WTC11 (cell line): ENCODE results near the gene VWA7. TPM values are rescaled to one million over a fixed set of nuclear protein-coding genes. Genes with fewer than 3 reads are reported as not detected.

Experiments used
- ATAC-seq: fragments of 200-7000 bp; cut with Tn5 transposase; 2 replicates; pipeline ENCODE4 v1.10.0; 2021; ENCODE audit warnings: mild to moderate bottlenecking, moderate library complexity
- CTCF ChIA-PET: fragments of 300-600 bp; sonication (Branson Sonifier 250); formaldehyde crosslinking; loops from one replicate; lab custom pipeline; 2021; ENCODE audit warnings: antibody characterized with exemption; lab: Charles Lee
- POLR2A ChIA-PET: fragments of 350-600 bp; sonication (Branson Sonifier 250); formaldehyde crosslinking; loops from one replicate; lab custom pipeline; 2021; ENCODE audit warnings: antibody characterized with exemption; lab: Charles Lee
- DNase-seq: peaks from one replicate; pipeline ENCODE4 v3.0.0; 2021; ENCODE audit warnings: low spot score
- H3K27ac Mint-ChIP-seq: 2 replicates; pipeline ENCODE4 v1.8.0; 2021; ENCODE audit warnings: mixed read lengths
- H3K27me3 Mint-ChIP-seq: 2 replicates; pipeline ENCODE4 v1.8.0; 2021; ENCODE audit warnings: low read depth, mild to moderate bottlenecking, moderate library complexity, mixed read lengths
- H3K36me3 Mint-ChIP-seq: 2 replicates; pipeline ENCODE4 v1.8.0; 2021; ENCODE audit warnings: mixed read lengths
- H3K4me1 Mint-ChIP-seq: 2 replicates; pipeline ENCODE4 v1.8.0; 2022; ENCODE audit warnings: mixed read lengths
- H3K4me3 Mint-ChIP-seq: 2 replicates; pipeline ENCODE4 v1.8.0; 2021; ENCODE audit warnings: mild to moderate bottlenecking, moderate library complexity, mixed read lengths
- H3K9me3 Mint-ChIP-seq: 2 replicates; pipeline ENCODE4 v1.8.0; 2021; ENCODE audit warnings: mixed read lengths
- ATF1 ChIP-seq: sonication (generic); formaldehyde crosslinking; IDR thresholded peaks from 2 replicates; pipeline ENCODE4 v1.8.1; 2023; ENCODE audit warnings: mild to moderate bottlenecking, moderate library complexity, missing genetic modification reagents
- CBFB ChIP-seq: sonication (generic); formaldehyde crosslinking; IDR thresholded peaks from 2 replicates; pipeline ENCODE4 v1.8.1; 2022; ENCODE audit warnings: mild to moderate bottlenecking, low read depth, missing genetic modification reagents
- CREM ChIP-seq: sonication (generic); formaldehyde crosslinking; IDR thresholded peaks from 2 replicates; pipeline ENCODE4 v1.8.1; 2022; ENCODE audit warnings: mild to moderate bottlenecking, missing genetic modification reagents, moderate library complexity
- ESRRA ChIP-seq: sonication (generic); formaldehyde crosslinking; IDR thresholded peaks from 2 replicates; pipeline ENCODE4 v1.8.1; 2022; ENCODE audit warnings: mild to moderate bottlenecking, missing genetic modification reagents, borderline replicate concordance
- FOXK1 ChIP-seq: sonication (generic); formaldehyde crosslinking; IDR thresholded peaks from 2 replicates; pipeline ENCODE4 v1.8.0; 2022; ENCODE audit warnings: mild to moderate bottlenecking, moderate library complexity, missing genetic modification reagents
- HMGA2 ChIP-seq: fragments of 250-450 bp; sonication (Bioruptor Pico); IDR thresholded peaks from 2 replicates; pipeline ENCODE4 v1.4.0; 2021; ENCODE audit warnings: mild to moderate bottlenecking, moderate library complexity
- IRF2 ChIP-seq: sonication (generic); formaldehyde crosslinking; IDR thresholded peaks from 2 replicates; pipeline ENCODE4 v1.8.0; 2022; ENCODE audit warnings: low read depth, missing genetic modification reagents, borderline replicate concordance
- JAZF1 ChIP-seq: fragments of 250-450 bp; sonication (Bioruptor Pico); IDR thresholded peaks from 2 replicates; pipeline ENCODE4 v1.9.0; 2021; ENCODE audit warnings: moderate library complexity, mild to moderate bottlenecking, inconsistent platforms
- MYBL2 ChIP-seq: sonication (generic); formaldehyde crosslinking; IDR thresholded peaks from 2 replicates; pipeline ENCODE4 v1.8.1; 2023; ENCODE audit warnings: mild to moderate bottlenecking, moderate library complexity, missing genetic modification reagents
- NFATC4 ChIP-seq: fragments of 250-450 bp; sonication (Bioruptor Pico); IDR thresholded peaks from 2 replicates; pipeline ENCODE4 v1.9.0; 2021; ENCODE audit warnings: mild to moderate bottlenecking
- PRRX2 ChIP-seq: fragments of 250-450 bp; sonication (Bioruptor Pico); IDR thresholded peaks from 2 replicates; pipeline ENCODE4 v1.8.0; 2021; ENCODE audit warnings: mild to moderate bottlenecking
- RELA ChIP-seq: sonication (generic); formaldehyde crosslinking; IDR thresholded peaks from 2 replicates; pipeline ENCODE4 v1.8.1; 2022; ENCODE audit warnings: missing genetic modification reagents, mild to moderate bottlenecking, borderline replicate concordance
- SMAD3 ChIP-seq: sonication (generic); formaldehyde crosslinking; IDR thresholded peaks from 2 replicates; pipeline ENCODE4 v1.8.0; 2022; ENCODE audit warnings: missing genetic modification reagents, mild to moderate bottlenecking, borderline replicate concordance
- SP1 ChIP-seq: sonication (generic); formaldehyde crosslinking; conservative IDR thresholded peaks from 2 replicates; pipeline ENCODE4 v1.8.1; 2022; ENCODE audit warnings: missing genetic modification reagents
- ZNF138 ChIP-seq: sonication (generic); formaldehyde crosslinking; conservative IDR thresholded peaks from 2 replicates; pipeline ENCODE4 v1.8.1; 2022; ENCODE audit warnings: mild to moderate bottlenecking, moderate library complexity, missing genetic modification reagents
- ZNF317 ChIP-seq: sonication (generic); formaldehyde crosslinking; IDR thresholded peaks from 2 replicates; pipeline ENCODE4 v1.8.1; 2023; ENCODE audit warnings: low read depth, mild to moderate bottlenecking, moderate library complexity, missing genetic modification reagents, borderline replicate concordance
- ZNF396 ChIP-seq: fragments of 250-450 bp; sonication (Bioruptor Pico); IDR thresholded peaks from 2 replicates; pipeline ENCODE4 v1.8.0; 2021; ENCODE audit warnings: mild to moderate bottlenecking, moderate library complexity, borderline replicate concordance
- ZNF416 ChIP-seq: fragments of 250-450 bp; sonication (Bioruptor Pico); IDR thresholded peaks from 2 replicates; pipeline ENCODE4 v1.9.0; 2021; ENCODE audit warnings: mild to moderate bottlenecking, inconsistent platforms
- total RNA-seq: library from RNA; stranded (reverse); gene quantifications from 3 replicates; pipeline ENCODE4 v1.2.3, GENCODE V29; 2021
- TF ChIP-seq, protein P1 (sequence below): sonication (generic); formaldehyde crosslinking; IDR thresholded peaks from 2 replicates; pipeline ENCODE4 v1.8.0; 2022; ENCODE audit warnings: mild to moderate bottlenecking, missing genetic modification reagents
- TF ChIP-seq, protein P2 (sequence below): fragments of 200-600 bp; IDR thresholded peaks from 2 replicates; pipeline ENCODE4 v1.8.0; 2022; ENCODE audit warnings: antibody characterized with exemption
- TF ChIP-seq, protein P3 (sequence below): fragments of 250-450 bp; sonication (Bioruptor Pico); conservative IDR thresholded peaks from 2 replicates; pipeline ENCODE4 v1.9.0; 2021; ENCODE audit warnings: mild to moderate bottlenecking
- TF ChIP-seq, protein P4 (sequence below): sonication (generic); formaldehyde crosslinking; IDR thresholded peaks from 2 replicates; pipeline ENCODE4 v1.8.1; 2023; ENCODE audit warnings: mild to moderate bottlenecking, moderate library complexity, missing genetic modification reagents
- TF ChIP-seq, protein P5 (sequence below): sonication (generic); formaldehyde crosslinking; IDR thresholded peaks from 2 replicates; pipeline ENCODE4 v1.8.1; 2022; ENCODE audit warnings: mild to moderate bottlenecking, missing genetic modification reagents, moderate library complexity, borderline replicate concordance
- TF ChIP-seq, protein P6 (sequence below): fragments of 250-450 bp; sonication (Bioruptor Pico); IDR thresholded peaks from 2 replicates; pipeline ENCODE4 v1.9.0; 2021; ENCODE audit warnings: mild to moderate bottlenecking
- TF ChIP-seq, protein P7 (sequence below): sonication (generic); formaldehyde crosslinking; IDR thresholded peaks from 2 replicates; pipeline ENCODE4 v1.8.1; 2022; ENCODE audit warnings: mild to moderate bottlenecking, moderate library complexity, missing genetic modification reagents
- TF ChIP-seq, protein P8 (sequence below): fragments of 250-450 bp; sonication (Bioruptor Pico); IDR thresholded peaks from 2 replicates; pipeline ENCODE4 v2.1.2; 2022; ENCODE audit warnings: mild to moderate bottlenecking, moderate library complexity

VWA7 gene
- total RNA-seq, 1 experiment from 2014 or later: 1.8 TPM

DNA sequence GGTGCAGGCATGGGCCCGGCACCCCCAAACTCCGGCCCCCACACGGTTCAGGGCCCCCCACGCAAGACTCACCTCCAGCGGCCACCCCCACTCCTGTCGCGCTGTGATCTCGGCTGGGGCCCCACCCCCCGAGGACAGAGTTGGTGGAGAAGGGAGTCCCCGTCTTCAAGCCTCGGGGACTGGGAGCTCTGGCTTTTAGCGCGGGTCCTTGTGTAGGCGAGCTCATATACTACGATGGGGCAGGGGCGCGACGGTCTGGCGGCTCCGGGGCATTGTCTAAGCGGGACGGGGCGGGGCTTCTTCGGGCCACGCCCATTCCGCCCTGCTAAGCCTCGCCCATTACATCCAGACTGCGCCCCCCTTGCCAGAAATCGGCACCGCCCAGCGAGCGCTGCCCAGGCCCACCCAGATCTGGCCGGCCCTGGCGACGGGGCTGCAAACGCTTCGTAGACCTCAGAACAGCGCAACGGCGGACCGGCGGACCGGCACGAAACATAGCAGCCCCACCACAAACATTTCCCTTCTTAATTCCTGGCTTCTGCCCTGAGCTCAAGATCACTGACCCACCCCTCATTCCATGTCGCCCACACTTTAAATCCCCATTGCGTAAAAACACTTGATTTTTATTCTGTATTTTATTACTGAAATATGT lies 47.0 kb downstream of the VWA7 start:
- H3K27me3 Mint-ChIP-seq: no peaks in the 10 kb centered on the region
- H3K27ac Mint-ChIP-seq: peak overlapping the region; percentile 98
- ATAC-seq (peak; percentile 75), DNase-seq (peak; percentile 95)
- CTCF ChIA-PET: interaction anchor here (0.6 to 4.0 kb wide), 41 partner anchors 7 to 318 kb away, joined by 3 to 66 read pairs (median 5); partner anchors contain the start of genes ABHD16A, BAG6, C6orf47 and DDX39B
- H3K4me1 Mint-ChIP-seq: peaks cover 21% of the 10 kb centered on the region
- H3K36me3 Mint-ChIP-seq: peaks cover 37% of the 10 kb centered on the region
- POLR2A ChIA-PET: interaction anchor here (0.6 to 3.6 kb wide), 13 partner anchors 9 to 189 kb away, joined by 3 to 32 read pairs (median 5); partner anchors contain the start of genes BAG6, C6orf47, DDX39B and GPANK1
- H3K9me3 Mint-ChIP-seq: no peaks in the 10 kb centered on the region
- H3K4me3 Mint-ChIP-seq: peak overlapping the region; percentile 93
- TF ChIP-seq MYBL2 (CRISPR knock-in tag) (0 out of 2 replicates have a peak, but pooled peaks have one; percentile 70), HMGA2 (no peak), ATF1 (CRISPR knock-in tag) (0 out of 2 replicates have a peak, but pooled peaks have one; percentile 35), ZNF396 (CRISPR knock-in tag) (no peak), NFATC4 (CRISPR knock-in tag) (0 out of 2 replicates have a peak, but pooled peaks have one; percentile 0), RELA (CRISPR knock-in tag) (peak; percentile 59; the same call in 1 of the 2 replicates), ZNF138 (CRISPR knock-in tag) (no peak), ESRRA (CRISPR knock-in tag) (0 out of 2 replicates have a peak, but pooled peaks have one; percentile 57), FOXK1 (CRISPR knock-in tag) (peak; percentile 55; the same call in 1 of the 2 replicates), SP1 (CRISPR knock-in tag) (peak; percentile 92), CREM (CRISPR knock-in tag) (no peak), SMAD3 (CRISPR knock-in tag) (peak; percentile 58; the same call in 1 of the 2 replicates), IRF2 (CRISPR knock-in tag) (no peak), CBFB (no peak), JAZF1 (CRISPR knock-in tag) (no peak), ZNF317 (CRISPR knock-in tag) (no peak), ZNF416 (0 out of 2 replicates have a peak, but pooled peaks have one; percentile 14), PRRX2 (CRISPR knock-in tag) (peak; percentile 71; the same call in 1 of the 2 replicates)
- TF ChIP-seq, protein P1, sequence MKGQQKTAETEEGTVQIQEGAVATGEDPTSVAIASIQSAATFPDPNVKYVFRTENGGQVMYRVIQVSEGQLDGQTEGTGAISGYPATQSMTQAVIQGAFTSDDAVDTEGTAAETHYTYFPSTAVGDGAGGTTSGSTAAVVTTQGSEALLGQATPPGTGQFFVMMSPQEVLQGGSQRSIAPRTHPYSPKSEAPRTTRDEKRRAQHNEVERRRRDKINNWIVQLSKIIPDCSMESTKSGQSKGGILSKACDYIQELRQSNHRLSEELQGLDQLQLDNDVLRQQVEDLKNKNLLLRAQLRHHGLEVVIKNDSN (CRISPR knock-in tag): no peak; the same call in 1 of the 2 replicates
- TF ChIP-seq, protein P2, sequence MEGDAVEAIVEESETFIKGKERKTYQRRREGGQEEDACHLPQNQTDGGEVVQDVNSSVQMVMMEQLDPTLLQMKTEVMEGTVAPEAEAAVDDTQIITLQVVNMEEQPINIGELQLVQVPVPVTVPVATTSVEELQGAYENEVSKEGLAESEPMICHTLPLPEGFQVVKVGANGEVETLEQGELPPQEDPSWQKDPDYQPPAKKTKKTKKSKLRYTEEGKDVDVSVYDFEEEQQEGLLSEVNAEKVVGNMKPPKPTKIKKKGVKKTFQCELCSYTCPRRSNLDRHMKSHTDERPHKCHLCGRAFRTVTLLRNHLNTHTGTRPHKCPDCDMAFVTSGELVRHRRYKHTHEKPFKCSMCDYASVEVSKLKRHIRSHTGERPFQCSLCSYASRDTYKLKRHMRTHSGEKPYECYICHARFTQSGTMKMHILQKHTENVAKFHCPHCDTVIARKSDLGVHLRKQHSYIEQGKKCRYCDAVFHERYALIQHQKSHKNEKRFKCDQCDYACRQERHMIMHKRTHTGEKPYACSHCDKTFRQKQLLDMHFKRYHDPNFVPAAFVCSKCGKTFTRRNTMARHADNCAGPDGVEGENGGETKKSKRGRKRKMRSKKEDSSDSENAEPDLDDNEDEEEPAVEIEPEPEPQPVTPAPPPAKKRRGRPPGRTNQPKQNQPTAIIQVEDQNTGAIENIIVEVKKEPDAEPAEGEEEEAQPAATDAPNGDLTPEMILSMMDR: no peak
- TF ChIP-seq, protein P3, sequence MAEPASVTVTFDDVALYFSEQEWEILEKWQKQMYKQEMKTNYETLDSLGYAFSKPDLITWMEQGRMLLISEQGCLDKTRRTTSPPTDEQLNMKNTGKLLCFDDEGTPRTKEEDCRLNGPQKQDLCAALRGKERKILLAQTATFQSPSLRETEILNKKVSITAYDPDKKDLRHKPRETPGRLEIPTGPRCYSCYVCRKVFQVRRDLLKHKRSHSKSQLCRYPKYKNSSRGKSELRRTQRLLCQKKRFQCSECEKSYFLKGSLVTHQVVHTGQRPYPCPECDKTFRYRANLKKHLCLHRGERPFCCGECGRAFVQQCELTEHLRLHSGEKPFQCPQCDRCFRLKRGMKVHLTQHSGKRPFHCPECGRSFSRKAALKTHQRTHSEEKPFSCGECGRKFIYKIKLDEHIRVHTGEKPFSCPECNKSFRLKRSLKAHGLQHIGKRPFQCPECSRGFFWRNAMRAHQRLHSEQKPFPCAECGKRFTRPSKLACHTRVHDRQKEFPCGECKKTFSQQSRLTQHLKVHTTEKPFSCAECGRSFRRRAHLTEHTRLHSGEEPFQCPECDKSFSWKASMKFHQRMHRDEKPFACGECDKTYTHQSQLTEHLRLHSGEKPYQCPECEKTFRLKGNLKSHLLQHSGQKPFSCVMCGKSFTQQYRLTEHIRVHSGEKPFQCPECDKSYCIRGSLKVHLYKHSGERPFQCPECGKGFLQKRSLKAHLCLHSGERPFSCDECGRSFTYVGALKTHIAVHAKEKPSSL (CRISPR knock-in tag): no peak; the same call in 1 of the 2 replicates
- TF ChIP-seq, protein P4, sequence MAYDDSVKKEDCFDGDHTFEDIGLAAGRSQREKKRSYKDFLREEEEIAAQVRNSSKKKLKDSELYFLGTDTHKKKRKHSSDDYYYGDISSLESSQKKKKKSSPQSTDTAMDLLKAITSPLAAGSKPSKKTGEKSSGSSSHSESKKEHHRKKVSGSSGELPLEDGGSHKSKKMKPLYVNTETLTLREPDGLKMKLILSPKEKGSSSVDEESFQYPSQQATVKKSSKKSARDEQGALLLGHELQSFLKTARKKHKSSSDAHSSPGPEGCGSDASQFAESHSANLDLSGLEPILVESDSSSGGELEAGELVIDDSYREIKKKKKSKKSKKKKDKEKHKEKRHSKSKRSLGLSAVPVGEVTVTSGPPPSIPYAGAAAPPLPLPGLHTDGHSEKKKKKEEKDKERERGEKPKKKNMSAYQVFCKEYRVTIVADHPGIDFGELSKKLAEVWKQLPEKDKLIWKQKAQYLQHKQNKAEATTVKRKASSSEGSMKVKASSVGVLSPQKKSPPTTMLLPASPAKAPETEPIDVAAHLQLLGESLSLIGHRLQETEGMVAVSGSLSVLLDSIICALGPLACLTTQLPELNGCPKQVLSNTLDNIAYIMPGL (CRISPR knock-in tag): peak; percentile 86
- TF ChIP-seq, protein P5, sequence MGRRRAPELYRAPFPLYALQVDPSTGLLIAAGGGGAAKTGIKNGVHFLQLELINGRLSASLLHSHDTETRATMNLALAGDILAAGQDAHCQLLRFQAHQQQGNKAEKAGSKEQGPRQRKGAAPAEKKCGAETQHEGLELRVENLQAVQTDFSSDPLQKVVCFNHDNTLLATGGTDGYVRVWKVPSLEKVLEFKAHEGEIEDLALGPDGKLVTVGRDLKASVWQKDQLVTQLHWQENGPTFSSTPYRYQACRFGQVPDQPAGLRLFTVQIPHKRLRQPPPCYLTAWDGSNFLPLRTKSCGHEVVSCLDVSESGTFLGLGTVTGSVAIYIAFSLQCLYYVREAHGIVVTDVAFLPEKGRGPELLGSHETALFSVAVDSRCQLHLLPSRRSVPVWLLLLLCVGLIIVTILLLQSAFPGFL (CRISPR knock-in tag): no peak; the same call in 1 of the 2 replicates
- TF ChIP-seq, protein P6, sequence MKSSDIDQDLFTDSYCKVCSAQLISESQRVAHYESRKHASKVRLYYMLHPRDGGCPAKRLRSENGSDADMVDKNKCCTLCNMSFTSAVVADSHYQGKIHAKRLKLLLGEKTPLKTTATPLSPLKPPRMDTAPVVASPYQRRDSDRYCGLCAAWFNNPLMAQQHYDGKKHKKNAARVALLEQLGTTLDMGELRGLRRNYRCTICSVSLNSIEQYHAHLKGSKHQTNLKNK (CRISPR knock-in tag): 0 out of 2 replicates have a peak, but pooled peaks have one; percentile 37
- TF ChIP-seq, protein P7, sequence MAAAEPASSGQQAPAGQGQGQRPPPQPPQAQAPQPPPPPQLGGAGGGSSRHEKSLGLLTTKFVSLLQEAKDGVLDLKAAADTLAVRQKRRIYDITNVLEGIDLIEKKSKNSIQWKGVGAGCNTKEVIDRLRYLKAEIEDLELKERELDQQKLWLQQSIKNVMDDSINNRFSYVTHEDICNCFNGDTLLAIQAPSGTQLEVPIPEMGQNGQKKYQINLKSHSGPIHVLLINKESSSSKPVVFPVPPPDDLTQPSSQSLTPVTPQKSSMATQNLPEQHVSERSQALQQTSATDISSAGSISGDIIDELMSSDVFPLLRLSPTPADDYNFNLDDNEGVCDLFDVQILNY (CRISPR knock-in tag): peak; percentile 77; the same call in 1 of the 2 replicates
- TF ChIP-seq, protein P8, sequence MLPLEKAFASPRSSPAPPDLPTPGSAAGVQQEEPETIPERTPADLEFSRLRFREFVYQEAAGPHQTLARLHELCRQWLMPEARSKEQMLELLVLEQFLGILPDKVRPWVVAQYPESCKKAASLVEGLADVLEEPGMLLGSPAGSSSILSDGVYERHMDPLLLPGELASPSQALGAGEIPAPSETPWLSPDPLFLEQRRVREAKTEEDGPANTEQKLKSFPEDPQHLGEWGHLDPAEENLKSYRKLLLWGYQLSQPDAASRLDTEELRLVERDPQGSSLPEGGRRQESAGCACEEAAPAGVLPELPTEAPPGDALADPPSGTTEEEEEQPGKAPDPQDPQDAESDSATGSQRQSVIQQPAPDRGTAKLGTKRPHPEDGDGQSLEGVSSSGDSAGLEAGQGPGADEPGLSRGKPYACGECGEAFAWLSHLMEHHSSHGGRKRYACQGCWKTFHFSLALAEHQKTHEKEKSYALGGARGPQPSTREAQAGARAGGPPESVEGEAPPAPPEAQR: no peak
